Gastrocnemius medialis (tissue), 4 donors: ENCODE results near the gene USF3.

Experiments
- CTCF ChIP-seq, 5 experiments: fragments of 450-650 bp in 3 of 5; fragments of 200-600 bp in 2 of 5; sonication (generic) in 2 of 5; IDR thresholded peaks in 4 of 5; conservative IDR thresholded peaks in 1 of 5; 1 replicate in 4 of 5; 2 replicates in 1 of 5; pipeline ENCODE4 v1.5.1; 2016 to 2019; ENCODE audit warnings: antibody characterized with exemption in 5 of 5, mild to moderate bottlenecking in 3 of 5, moderate library complexity in 3 of 5
- POLR2A ChIP-seq, 2 donors: fragments of 450-650 bp; IDR thresholded peaks; one replicate each; pipeline ENCODE4 v1.6.1; 2017; ENCODE audit warnings: antibody characterized with exemption in 2 of 2, mild to moderate bottlenecking in 2 of 2, moderate library complexity in 2 of 2

- TF ChIP-seq CTCF (IDR thresholded peaks at IDR 0.05 in 4 of 5, conservative IDR thresholded peaks at IDR 0.05 in 1 of 5) (peak in 2 of 5 experiments; percentile 15 to 27), POLR2A (IDR thresholded peaks at IDR 0.05) (peak; percentile 94 to 96)
These were observed 49.5 kb upstream of the USF3 start, which contains the start of gene NAA50 for GRCh38 chr3:113745756-113746547.
